ENCODE measurements around the gene FGF21. TPM values are rescaled to one million over a fixed set of nuclear protein-coding genes. Genes with fewer than 3 reads are reported as not detected.

The FGF21 gene
- total RNA-seq, 6 experiments from 2014 or later, result not detected

DNA sequence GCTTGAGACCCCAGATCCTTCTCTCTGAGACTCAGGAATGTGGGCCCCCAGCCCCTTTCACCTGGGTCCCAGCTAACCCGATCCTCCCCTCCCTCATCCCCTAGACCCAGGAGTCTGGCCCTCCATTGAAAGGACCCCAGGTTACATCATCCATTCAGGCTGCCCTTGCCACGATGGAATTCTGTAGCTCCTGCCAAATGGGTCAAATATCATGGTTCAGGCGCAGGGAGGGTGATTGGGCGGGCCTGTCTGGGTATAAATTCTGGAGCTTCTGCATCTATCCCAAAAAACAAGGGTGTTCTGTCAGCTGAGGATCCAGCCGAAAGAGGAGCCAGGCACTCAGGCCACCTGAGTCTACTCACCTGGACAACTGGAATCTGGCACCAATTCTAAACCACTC, 463 bp downstream of the FGF21 start:
- TF ChIP-seq, protein P1, sequence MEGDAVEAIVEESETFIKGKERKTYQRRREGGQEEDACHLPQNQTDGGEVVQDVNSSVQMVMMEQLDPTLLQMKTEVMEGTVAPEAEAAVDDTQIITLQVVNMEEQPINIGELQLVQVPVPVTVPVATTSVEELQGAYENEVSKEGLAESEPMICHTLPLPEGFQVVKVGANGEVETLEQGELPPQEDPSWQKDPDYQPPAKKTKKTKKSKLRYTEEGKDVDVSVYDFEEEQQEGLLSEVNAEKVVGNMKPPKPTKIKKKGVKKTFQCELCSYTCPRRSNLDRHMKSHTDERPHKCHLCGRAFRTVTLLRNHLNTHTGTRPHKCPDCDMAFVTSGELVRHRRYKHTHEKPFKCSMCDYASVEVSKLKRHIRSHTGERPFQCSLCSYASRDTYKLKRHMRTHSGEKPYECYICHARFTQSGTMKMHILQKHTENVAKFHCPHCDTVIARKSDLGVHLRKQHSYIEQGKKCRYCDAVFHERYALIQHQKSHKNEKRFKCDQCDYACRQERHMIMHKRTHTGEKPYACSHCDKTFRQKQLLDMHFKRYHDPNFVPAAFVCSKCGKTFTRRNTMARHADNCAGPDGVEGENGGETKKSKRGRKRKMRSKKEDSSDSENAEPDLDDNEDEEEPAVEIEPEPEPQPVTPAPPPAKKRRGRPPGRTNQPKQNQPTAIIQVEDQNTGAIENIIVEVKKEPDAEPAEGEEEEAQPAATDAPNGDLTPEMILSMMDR (IDR thresholded peaks at IDR 0.05), result no peak
- Mint-ChIP-seq H3K4me3 (no peak overlapping the region), H3K36me3 (ENCODE audit: low read depth) (no peaks in the 10 kb centered on the region), H3K27ac (no peak overlapping the region), H3K27me3 (ENCODE audit: insufficient read depth) (peaks cover 38% of the 10 kb centered on the region), H3K9me3 (no peaks in the 10 kb centered on the region), H3K4me1 (ENCODE audit: low read depth) (0 out of 2 replicates have a peak, but pooled peaks cover 5% of the 10 kb centered on the region)
- no peak for DNase-seq

DNA sequence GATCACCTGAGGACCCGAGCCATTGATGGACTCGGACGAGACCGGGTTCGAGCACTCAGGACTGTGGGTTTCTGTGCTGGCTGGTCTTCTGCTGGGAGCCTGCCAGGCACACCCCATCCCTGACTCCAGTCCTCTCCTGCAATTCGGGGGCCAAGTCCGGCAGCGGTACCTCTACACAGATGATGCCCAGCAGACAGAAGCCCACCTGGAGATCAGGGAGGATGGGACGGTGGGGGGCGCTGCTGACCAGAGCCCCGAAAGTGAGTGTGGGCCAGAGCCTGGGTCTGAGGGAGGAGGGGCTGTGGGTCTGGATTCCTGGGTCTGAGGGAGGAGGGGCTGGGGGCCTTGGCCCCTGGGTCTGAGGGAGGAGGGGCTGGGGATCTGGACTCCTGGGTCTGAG, 888 bp downstream of the FGF21 start:
- Mint-ChIP-seq H3K36me3 (ENCODE audit: low read depth) (no peaks in the 10 kb centered on the region), H3K9me3 (no peaks in the 10 kb centered on the region), H3K4me3 (no peak overlapping the region), H3K27ac (no peak overlapping the region), H3K27me3 (ENCODE audit: insufficient read depth) (peaks cover 40% of the 10 kb centered on the region), H3K4me1 (ENCODE audit: low read depth) (0 out of 2 replicates have a peak, but pooled peaks cover 5% of the 10 kb centered on the region)
- TF ChIP-seq, protein P1 (IDR thresholded peaks at IDR 0.05), result no peak
- no peak for DNase-seq

DNA sequence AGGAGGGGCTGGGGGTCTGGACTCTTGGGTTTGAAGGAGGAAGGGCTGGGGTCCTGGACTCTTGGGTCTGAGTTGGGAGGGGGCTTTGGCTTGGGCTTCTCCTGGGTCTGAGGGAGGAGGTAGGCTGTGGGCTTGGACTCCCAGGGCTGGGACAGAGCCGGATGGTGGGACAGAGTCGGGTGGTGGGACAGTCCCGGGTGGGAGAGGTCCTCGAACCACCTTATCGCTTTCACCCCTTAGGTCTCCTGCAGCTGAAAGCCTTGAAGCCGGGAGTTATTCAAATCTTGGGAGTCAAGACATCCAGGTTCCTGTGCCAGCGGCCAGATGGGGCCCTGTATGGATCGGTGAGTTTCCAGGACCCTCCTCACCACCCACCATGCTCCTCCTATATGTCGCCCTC, 1.4 kb downstream of the FGF21 start:
- Mint-ChIP-seq H3K9me3 (no peaks in the 10 kb centered on the region), H3K4me1 (ENCODE audit: low read depth) (0 out of 2 replicates have a peak, but pooled peaks cover 5% of the 10 kb centered on the region), H3K27ac (no peak overlapping the region), H3K4me3 (no peak overlapping the region), H3K36me3 (ENCODE audit: low read depth) (no peaks in the 10 kb centered on the region), H3K27me3 (ENCODE audit: insufficient read depth) (peaks cover 41% of the 10 kb centered on the region)
- no peak for DNase-seq
- TF ChIP-seq, protein P1 (IDR thresholded peaks at IDR 0.05), result no peak

DNA sequence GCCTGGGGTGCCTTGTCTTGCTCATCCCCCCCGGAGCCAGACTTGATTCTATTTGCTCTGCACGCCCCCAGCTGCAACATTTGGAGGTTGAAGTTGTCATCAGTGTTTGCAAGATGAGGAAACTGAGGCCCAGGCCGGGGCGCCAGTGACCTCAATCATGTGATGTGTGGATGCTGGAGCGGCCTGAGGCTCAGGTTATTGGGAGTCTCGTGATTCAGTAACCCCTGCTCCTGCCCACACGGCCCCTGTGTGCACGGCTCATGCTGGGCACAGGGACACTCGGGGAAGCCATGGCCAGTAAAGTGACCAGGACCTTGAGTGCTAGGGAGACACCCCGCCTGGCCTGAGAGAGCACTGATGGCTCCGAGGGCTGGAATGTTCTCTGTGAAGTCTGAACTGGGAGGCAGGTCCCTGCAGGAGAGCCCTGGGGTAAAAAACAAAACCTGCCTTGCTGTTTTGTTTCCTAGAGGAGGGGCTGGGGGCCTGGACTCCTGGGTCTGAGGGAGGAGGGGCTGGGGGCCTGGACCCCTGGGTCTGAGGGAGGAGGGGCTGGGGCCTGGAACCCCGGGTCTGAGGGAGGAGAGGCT, 1.9 kb downstream of the FGF21 start:
- no peak for DNase-seq

DNA sequence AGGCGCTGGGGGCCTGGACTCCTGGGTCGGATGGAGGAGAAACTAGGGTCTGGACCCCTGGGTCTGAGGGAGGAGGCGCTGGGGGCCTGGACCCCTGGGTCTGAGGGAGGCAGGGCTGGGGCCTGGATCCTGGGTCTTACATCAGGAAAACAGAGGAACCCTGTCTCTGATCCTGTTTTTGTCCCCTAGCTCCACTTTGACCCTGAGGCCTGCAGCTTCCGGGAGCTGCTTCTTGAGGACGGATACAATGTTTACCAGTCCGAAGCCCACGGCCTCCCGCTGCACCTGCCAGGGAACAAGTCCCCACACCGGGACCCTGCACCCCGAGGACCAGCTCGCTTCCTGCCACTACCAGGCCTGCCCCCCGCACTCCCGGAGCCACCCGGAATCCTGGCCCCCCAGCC, 2.4 kb downstream of the FGF21 start:
- no peak for DNase-seq
- H3K4me1 Mint-ChIP-seq (ENCODE audit: low read depth), result no peaks in the 10 kb centered on the region
- TF ChIP-seq, protein P1 (IDR thresholded peaks at IDR 0.05), result no peak
- no peak overlapping the region for H3K4me3 Mint-ChIP-seq
- no peaks in the 10 kb centered on the region for H3K9me3 Mint-ChIP-seq
- H3K27me3 Mint-ChIP-seq (ENCODE audit: insufficient read depth), result peaks cover 46% of the 10 kb centered on the region
- H3K36me3 Mint-ChIP-seq (ENCODE audit: low read depth), result no peaks in the 10 kb centered on the region
- H3K27ac Mint-ChIP-seq, result no peak overlapping the region

More for the DNA sequence above, 1.9 kb downstream of the FGF21 start:
- peaks cover 42% of the 10 kb centered on the region for H3K27me3 Mint-ChIP-seq (ENCODE audit: insufficient read depth)
- no peaks in the 10 kb centered on the region for H3K36me3 Mint-ChIP-seq (ENCODE audit: low read depth)
- TF ChIP-seq, protein P1 (IDR thresholded peaks at IDR 0.05), result no peak
- H3K4me3 Mint-ChIP-seq, result no peak overlapping the region
- H3K4me1 Mint-ChIP-seq (ENCODE audit: low read depth), result 0 out of 2 replicates have a peak, but pooled peaks cover 2% of the 10 kb centered on the region
- H3K27ac Mint-ChIP-seq, result no peak overlapping the region
- no peaks in the 10 kb centered on the region for H3K9me3 Mint-ChIP-seq

All from HFFc6 (cell line).